Glomerular visceral epithelial cell (primary cell): ENCODE results near the gene MAFG.

Source experiments
- DNase-seq: peaks from one replicate; pipeline ENCODE4 v3.0.0-alpha.2; 2016; ENCODE audit errors: extremely low spot score

MAFG gene

DNA sequence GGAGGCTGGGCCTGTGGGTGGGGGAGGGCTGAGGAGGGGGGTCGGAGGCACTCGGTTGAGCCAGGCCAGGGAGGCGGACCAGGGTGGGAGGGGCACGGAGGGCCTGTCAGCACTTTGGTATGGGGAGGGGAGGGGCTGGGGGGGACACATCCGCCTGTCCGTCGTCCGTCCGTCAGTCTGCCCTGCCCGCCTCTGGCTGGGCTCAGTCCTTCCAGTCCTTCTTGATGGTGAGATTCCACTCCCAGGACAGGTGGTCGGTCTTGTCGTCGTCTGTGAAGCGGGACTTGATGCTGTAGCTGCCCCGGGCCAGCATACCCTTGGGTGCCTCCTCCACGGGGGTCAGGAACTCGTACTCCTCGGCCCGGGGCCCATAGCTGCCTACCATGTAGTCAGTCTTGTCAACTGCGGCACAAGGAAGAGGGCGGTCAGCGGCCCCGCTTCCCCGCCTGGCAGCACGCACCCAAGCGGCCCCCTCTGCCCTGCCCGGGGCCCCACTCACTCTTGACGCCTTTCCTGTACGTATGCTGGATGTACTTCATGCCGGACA lies 58.8 kb downstream of the MAFG start:
- DNase-seq: peak; percentile 94
